Tibial artery (tissue), 4 donors: ENCODE measurements around the gene FOXE3.

Experiments
- DNase-seq, 2 donors: peaks; one replicate each; pipeline ENCODE4 v3.0.0-alpha.2; 2019
- H3K27ac ChIP-seq, 2 donors: fragments of 200-600 bp; sonication (generic) in 1 of 2; 1 replicate in 1 of 2; 2 replicates in 1 of 2; pipeline ENCODE4 v1.5.1; 2018 to 2019; ENCODE audit warnings: mild to moderate bottlenecking in 1 of 2
- H3K27me3 ChIP-seq, 2 donors: fragments of 200-600 bp; sonication (generic) in 1 of 2; one replicate each; pipeline versions ENCODE4 v1.5.1 to v1.6.0; 2016 to 2019
- H3K36me3 ChIP-seq, 3 donors: fragments of 200-600 bp; sonication (generic) in 2 of 3; one replicate each; pipeline ENCODE4 v1.5.1; 2016 to 2019; ENCODE audit warnings: mild to moderate bottlenecking in 2 of 3
- H3K4me1 ChIP-seq, 4 donors: fragments of 200-600 bp; sonication (generic) in 2 of 4; 1 replicate in 3 of 4; 2 replicates in 1 of 4; pipeline ENCODE4 v1.5.1; 2016 to 2019
- H3K4me3 ChIP-seq, 2 donors: fragments of 200-600 bp; sonication (generic) in 1 of 2; 1 replicate in 1 of 2; 2 replicates in 1 of 2; pipeline ENCODE4 v1.5.1; 2018 to 2019; ENCODE audit warnings: mild to moderate bottlenecking in 2 of 2
- H3K9me3 ChIP-seq, 3 donors: fragments of 200-600 bp; sonication (generic) in 1 of 3; one replicate each; pipeline ENCODE4 v1.5.1; 2016 to 2019
- intact Hi-C: fragments of 100-400 bp; cut with DNase I; formaldehyde crosslinking; loops from one replicate; pipeline ENCODE4 v1.15.0; 2023; ENCODE audit warnings: low total_unique reads
- TF ChIP-seq, protein P1 (sequence below), 2 experiments: fragments of 200-600 bp in 1 of 2; fragments of 450-650 bp in 1 of 2; IDR thresholded peaks; one replicate each; pipeline ENCODE4 v1.5.1; 2017 to 2019; ENCODE audit warnings: antibody characterized with exemption in 2 of 2, mild to moderate bottlenecking in 1 of 2, moderate library complexity in 1 of 2

FOXE3 gene

DNA sequence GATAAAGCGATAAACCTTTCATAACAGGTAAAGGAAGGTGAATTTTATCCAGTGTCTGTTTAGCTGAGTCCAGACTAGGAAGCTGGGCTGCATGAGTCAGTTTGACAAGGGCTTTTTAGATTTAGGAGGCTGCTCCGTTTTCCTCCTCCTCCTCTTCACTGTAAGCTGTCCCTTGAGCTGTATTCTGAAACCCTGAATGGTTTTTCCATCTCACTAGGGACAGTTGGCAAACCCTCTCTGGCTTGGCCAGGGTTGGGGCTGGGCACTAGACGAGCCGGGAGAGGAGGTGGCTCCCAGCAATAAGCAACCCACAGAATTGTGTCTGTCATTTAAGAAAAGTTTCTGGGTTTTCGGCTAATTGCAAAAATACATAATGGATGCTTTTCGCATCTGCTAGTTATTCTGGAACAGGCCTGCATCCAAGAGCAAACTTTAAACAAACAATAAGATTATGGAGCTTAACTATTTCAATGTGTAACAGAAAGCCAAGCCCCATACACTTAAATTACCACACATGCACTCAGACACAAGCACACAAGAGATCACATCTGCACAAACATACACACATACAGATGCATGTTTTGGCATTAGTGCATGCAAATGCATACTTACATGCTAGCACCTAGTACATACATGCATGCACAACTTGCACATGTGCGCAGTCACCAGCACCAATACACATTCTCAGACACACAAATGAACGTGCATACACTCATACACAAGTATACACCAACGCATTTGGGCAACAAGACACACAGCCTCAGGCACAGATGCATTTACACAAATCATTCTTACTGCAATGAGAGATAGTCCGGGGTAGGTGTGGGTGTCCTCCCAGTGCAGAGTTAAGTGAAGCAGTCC lies 27.8 kb upstream of the FOXE3 start:
- H3K36me3 ChIP-seq, result no peaks in the 10 kb centered on the region
- peaks cover 0 to 8% (median 3%) of the 10 kb centered on the region in 4 donors for H3K4me1 ChIP-seq
- H3K27ac ChIP-seq, result no peak overlapping the region
- DNase-seq, result no peak
- no peak overlapping the region for H3K4me3 ChIP-seq
- intact Hi-C loops, result loop anchor here (5.0 kb wide), 1 partner anchor 324 kb away; no protein-coding TSS in a partner anchor
- no peaks in the 10 kb centered on the region for H3K27me3 ChIP-seq
- no peaks in the 10 kb centered on the region for H3K9me3 ChIP-seq
- TF ChIP-seq, protein P1, sequence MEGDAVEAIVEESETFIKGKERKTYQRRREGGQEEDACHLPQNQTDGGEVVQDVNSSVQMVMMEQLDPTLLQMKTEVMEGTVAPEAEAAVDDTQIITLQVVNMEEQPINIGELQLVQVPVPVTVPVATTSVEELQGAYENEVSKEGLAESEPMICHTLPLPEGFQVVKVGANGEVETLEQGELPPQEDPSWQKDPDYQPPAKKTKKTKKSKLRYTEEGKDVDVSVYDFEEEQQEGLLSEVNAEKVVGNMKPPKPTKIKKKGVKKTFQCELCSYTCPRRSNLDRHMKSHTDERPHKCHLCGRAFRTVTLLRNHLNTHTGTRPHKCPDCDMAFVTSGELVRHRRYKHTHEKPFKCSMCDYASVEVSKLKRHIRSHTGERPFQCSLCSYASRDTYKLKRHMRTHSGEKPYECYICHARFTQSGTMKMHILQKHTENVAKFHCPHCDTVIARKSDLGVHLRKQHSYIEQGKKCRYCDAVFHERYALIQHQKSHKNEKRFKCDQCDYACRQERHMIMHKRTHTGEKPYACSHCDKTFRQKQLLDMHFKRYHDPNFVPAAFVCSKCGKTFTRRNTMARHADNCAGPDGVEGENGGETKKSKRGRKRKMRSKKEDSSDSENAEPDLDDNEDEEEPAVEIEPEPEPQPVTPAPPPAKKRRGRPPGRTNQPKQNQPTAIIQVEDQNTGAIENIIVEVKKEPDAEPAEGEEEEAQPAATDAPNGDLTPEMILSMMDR (IDR thresholded peaks at IDR 0.05), result no peak

GRCh38 chr1:47388891-47389238 lies 27.2 kb upstream of the FOXE3 start:
- Histone ChIP-seq H3K9me3 (no peaks in the 10 kb centered on the region), H3K4me1 (peaks cover 0 to 8% (median 3%) of the 10 kb centered on the region in 4 donors), H3K4me3 (no peak overlapping the region), H3K27me3 (no peaks in the 10 kb centered on the region), H3K36me3 (no peaks in the 10 kb centered on the region), H3K27ac (no peak overlapping the region)
- peak; percentile 52 to 76 for DNase-seq
- intact Hi-C loops, result loop anchor here (5.0 kb wide), 1 partner anchor 323 kb away; no protein-coding TSS in a partner anchor
- TF ChIP-seq, protein P1 (IDR thresholded peaks at IDR 0.05), result peak; percentile 66 to 80

DNA sequence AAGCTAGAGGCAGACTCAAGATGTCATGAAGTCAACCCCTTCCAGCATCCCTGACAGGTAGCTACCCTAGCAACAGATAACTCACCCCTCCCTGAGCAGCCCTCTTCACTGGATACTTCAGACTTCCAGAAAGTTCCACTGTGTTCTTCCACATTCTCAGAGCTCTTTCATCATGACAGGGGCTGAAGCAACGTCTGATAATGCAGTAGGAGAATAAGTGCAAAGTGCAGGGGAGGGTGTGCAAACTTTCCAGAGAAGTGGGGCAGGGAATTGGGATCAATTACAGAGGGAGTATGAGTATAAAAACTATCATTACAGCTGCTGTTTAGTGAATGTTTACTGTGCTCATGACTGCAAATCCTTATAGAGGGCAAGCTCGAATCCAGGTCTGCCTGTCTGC lies 26.4 kb upstream of the FOXE3 start:
- H3K4me1 ChIP-seq, result peaks cover 0 to 8% (median 3%) of the 10 kb centered on the region in 4 donors
- intact Hi-C loops, result loop anchor here (5.0 kb wide), 1 partner anchor 323 kb away; no protein-coding TSS in a partner anchor
- H3K9me3 ChIP-seq, result no peaks in the 10 kb centered on the region
- no peaks in the 10 kb centered on the region for H3K36me3 ChIP-seq
- H3K4me3 ChIP-seq, result no peak overlapping the region
- no peak overlapping the region for H3K27ac ChIP-seq
- no peak for DNase-seq
- peaks cover 0 to 3% of the 10 kb centered on the region in 2 donors for H3K27me3 ChIP-seq
- TF ChIP-seq, protein P1 (IDR thresholded peaks at IDR 0.05), result no peak

DNA sequence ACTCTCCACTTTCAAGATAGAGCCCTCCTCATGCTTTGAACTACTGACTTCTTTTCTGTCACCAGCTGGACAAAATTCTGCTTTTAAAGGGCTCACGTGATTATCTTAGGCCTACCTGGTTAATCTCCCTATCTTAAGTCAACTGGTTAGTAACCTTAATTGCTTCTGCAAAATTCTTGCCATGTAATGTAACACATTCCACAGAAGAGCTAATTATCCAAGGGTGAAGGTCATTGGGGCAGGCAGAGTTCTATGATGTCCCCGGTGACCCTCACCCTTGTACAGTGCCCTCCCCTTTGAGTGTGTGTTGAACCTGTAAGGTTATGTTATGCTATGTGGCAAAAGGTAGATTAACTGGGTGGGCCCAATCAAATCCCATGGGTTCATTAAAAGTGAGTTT lies 25.2 kb upstream of the FOXE3 start:
- peaks cover 0 to 8% (median 3%) of the 10 kb centered on the region in 4 donors for H3K4me1 ChIP-seq
- no peak overlapping the region for H3K4me3 ChIP-seq
- peaks cover 0 to 3% of the 10 kb centered on the region in 2 donors for H3K27me3 ChIP-seq
- no peaks in the 10 kb centered on the region for H3K36me3 ChIP-seq
- DNase-seq, result no peak
- no peak overlapping the region for H3K27ac ChIP-seq
- TF ChIP-seq, protein P1 (IDR thresholded peaks at IDR 0.05), result no peak
- H3K9me3 ChIP-seq, result no peaks in the 10 kb centered on the region
- intact Hi-C loops, result no loop called here

DNA sequence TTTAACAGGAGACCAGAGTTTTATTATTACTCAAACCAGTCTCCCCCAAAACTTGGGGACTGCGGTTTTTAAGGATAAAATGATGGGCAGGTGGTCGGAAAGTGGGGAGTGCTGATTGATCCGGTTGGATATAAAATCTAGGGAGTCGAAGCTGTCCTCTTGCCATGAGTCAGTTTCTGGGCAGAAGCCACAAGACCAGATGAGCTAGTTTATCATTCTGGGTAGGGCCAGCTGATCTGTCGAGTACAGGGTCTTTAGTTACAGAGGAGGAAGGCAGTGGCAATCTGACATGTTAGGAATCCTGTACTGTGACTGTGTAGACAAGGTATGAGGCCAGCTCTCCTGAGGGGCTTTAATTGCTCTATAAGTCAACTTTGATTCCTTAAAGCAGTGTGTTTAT lies 22.9 kb upstream of the FOXE3 start:
- no peaks in the 10 kb centered on the region for H3K9me3 ChIP-seq
- DNase-seq, result no peak
- peaks cover 0 to 6% (median 2%) of the 10 kb centered on the region in 4 donors for H3K4me1 ChIP-seq
- no peaks in the 10 kb centered on the region for H3K36me3 ChIP-seq
- intact Hi-C loops, result no loop called here
- no peak overlapping the region for H3K4me3 ChIP-seq
- peaks cover 0 to 17% of the 10 kb centered on the region in 2 donors for H3K27me3 ChIP-seq
- TF ChIP-seq, protein P1 (IDR thresholded peaks at IDR 0.05), result no peak
- H3K27ac ChIP-seq, result no peak overlapping the region
